Caco-2 (cell line): Measurements from ENCODE around the gene RALGPS1. TPM values are rescaled to one million over a fixed set of nuclear protein-coding genes. Genes with fewer than 3 reads are reported as not detected.
A peak's percentile ranks its signal among the peaks of the same experiment; 100 is the strongest.

ENCODE experiments used
- BruUV-seq: library from RNA; stranded (reverse); fragments of 400-500 nt; replicated peaks from 2 replicates; lab custom pipeline; 2021; lab: Mats Ljungman, UMichigan
- CTCF ChIA-PET: fragments of 300-600 bp; sonication (Branson Sonifier 250); formaldehyde crosslinking; loops from one replicate; lab custom pipeline; 2022; ENCODE audit warnings: antibody characterized with exemption; lab: Charles Lee
- POLR2A ChIA-PET: fragments of 300-600 bp; sonication (Branson Sonifier 250); formaldehyde crosslinking; loops from one replicate; lab custom pipeline; 2022; ENCODE audit warnings: antibody characterized with exemption; lab: Charles Lee
- DNase-seq, 2 experiments: peaks; one replicate each; pipeline versions ENCODE4 v3.0.0 to v3.0.0-alpha.2; 2020 to 2022
- H3K27me3 ChIP-seq: replicated peaks from 2 replicates; pipeline ENCODE4 v1.6.0; 2011; ENCODE audit warnings: low read length; ENCODE audit not compliant: control insufficient read depth, insufficient read depth
- H3K36me3 ChIP-seq: 2 replicates; pipeline ENCODE4 v1.5.1; 2011; ENCODE audit warnings: low read length; ENCODE audit not compliant: control insufficient read depth, insufficient read depth
- H3K4me1 ChIP-seq: fragments of 250-450 bp; sonication (Bioruptor Pico); 2 replicates; pipeline ENCODE4 v1.5.1; 2020; ENCODE audit warnings: mild to moderate bottlenecking
- H3K4me3 ChIP-seq: 2 replicates; pipeline ENCODE4 v1.5.1; 2011; ENCODE audit warnings: low read depth, mild to moderate bottlenecking, control low read depth, low read length
- H3K9me3 ChIP-seq: fragments of 250-450 bp; sonication (Bioruptor Pico); 2 replicates; pipeline ENCODE4 v1.5.1; 2020; ENCODE audit warnings: mild to moderate bottlenecking, moderate library complexity
- H3K27ac Mint-ChIP-seq: one replicate; pipeline ENCODE4 v1.8.0; 2022; ENCODE audit warnings: mixed read lengths; ENCODE audit not compliant: unreplicated experiment
- H3K27me3 Mint-ChIP-seq: one replicate; pipeline ENCODE4 v1.8.0; 2022; ENCODE audit warnings: mixed read lengths; ENCODE audit not compliant: insufficient read depth, unreplicated experiment
- H3K36me3 Mint-ChIP-seq: one replicate; pipeline ENCODE4 v1.8.0; 2022; ENCODE audit warnings: mild to moderate bottlenecking, mixed read lengths; ENCODE audit not compliant: insufficient read depth, unreplicated experiment
- H3K4me1 Mint-ChIP-seq: one replicate; pipeline ENCODE4 v1.8.0; 2022; ENCODE audit warnings: low read depth, mixed read lengths; ENCODE audit not compliant: unreplicated experiment
- H3K4me3 Mint-ChIP-seq: one replicate; pipeline ENCODE4 v1.8.0; 2022; ENCODE audit warnings: mild to moderate bottlenecking, moderate library complexity, mixed read lengths; ENCODE audit not compliant: unreplicated experiment
- H3K9me3 Mint-ChIP-seq: one replicate; pipeline ENCODE4 v1.8.0; 2022; ENCODE audit warnings: mixed read lengths; ENCODE audit not compliant: unreplicated experiment
- CTCF ChIP-seq, 2 experiments: fragments of 200-600 bp in 1 of 2; IDR thresholded peaks; 1 replicate in 1 of 2; 2 replicates in 1 of 2; pipeline versions ENCODE4 v1.5.1 to v1.8.0; 2011 to 2022; ENCODE audit warnings: antibody characterized with exemption in 1 of 2, control low read depth in 1 of 2, inconsistent platforms in 1 of 2, low read depth in 1 of 2, low read length in 1 of 2, mild to moderate bottlenecking in 1 of 2, moderate library complexity in 1 of 2; ENCODE audit not compliant: insufficient read depth in 1 of 2, severe bottlenecking in 1 of 2, unreplicated experiment in 1 of 2
- intact Hi-C: fragments of 100-400 bp; cut with micrococcal nuclease; formaldehyde crosslinking; loops from one replicate; pipeline ENCODE4 v1.10.0; 2022; ENCODE audit not compliant: unreplicated experiment
- total RNA-seq: library from RNA; stranded (reverse); gene quantifications from 2 replicates; pipeline ENCODE4 v1.2.3, GENCODE V29; 2022

RALGPS1 gene
- total RNA-seq, 1 experiment from 2014 or later: 41.5 TPM

- peaks cover 1% of the 10 kb centered on the region; the same call in 1 of the 2 replicates for H3K36me3 ChIP-seq
- H3K4me3 ChIP-seq: no peak overlapping the region
- Mint-ChIP-seq H3K4me3 (no peak overlapping the region), H3K36me3 (peaks cover 6% of the 10 kb centered on the region), H3K4me1 (no peaks in the 10 kb centered on the region), H3K27me3 (no peaks in the 10 kb centered on the region), H3K9me3 (no peaks in the 10 kb centered on the region), H3K27ac (no peak overlapping the region)
- H3K9me3 ChIP-seq: no peaks in the 10 kb centered on the region
- POLR2A ChIA-PET: no interaction called here
- DNase-seq: no peak
- intact Hi-C loops: no loop called here
- H3K27me3 ChIP-seq: no peaks in the 10 kb centered on the region
- no TSS peak for BruUV-seq
- CTCF ChIA-PET: no interaction called here
- no peaks in the 10 kb centered on the region for H3K4me1 ChIP-seq
- TF ChIP-seq CTCF (IDR thresholded peaks at IDR 0.05; ENCODE audit: insufficient read depth in 1 of 2, low read depth in 1 of 2, low read length in 1 of 2, severe bottlenecking in 1 of 2, unreplicated experiment in 1 of 2): no peak
Observed at GRCh38 chr9:127167560-127168326, 253.2 kb downstream of the RALGPS1 start.

- no peak for TF ChIP-seq CTCF (IDR thresholded peaks at IDR 0.05; ENCODE audit: insufficient read depth in 1 of 2, low read depth in 1 of 2, low read length in 1 of 2, severe bottlenecking in 1 of 2, unreplicated experiment in 1 of 2)
- no peak overlapping the region for H3K4me3 Mint-ChIP-seq
Observed at GRCh38 chr9:127168756-127169574, 254.4 kb downstream of the RALGPS1 start.

GRCh38 chr9:127169575-127169883 lies 254.9 kb downstream of the RALGPS1 start:
- intact Hi-C loops: no loop called here
- ChIA-PET CTCF (no interaction called here), POLR2A (no interaction called here)
- no peaks in the 10 kb centered on the region for H3K9me3 Mint-ChIP-seq
- no peak for TF ChIP-seq CTCF (IDR thresholded peaks at IDR 0.05; ENCODE audit: insufficient read depth in 1 of 2, low read depth in 1 of 2, low read length in 1 of 2, severe bottlenecking in 1 of 2, unreplicated experiment in 1 of 2)
- DNase-seq: no peak
- H3K4me1 Mint-ChIP-seq: no peaks in the 10 kb centered on the region
- Histone ChIP-seq H3K4me1 (no peaks in the 10 kb centered on the region), H3K36me3 (peaks cover 1% of the 10 kb centered on the region; the same call in 1 of the 2 replicates), H3K9me3 (no peaks in the 10 kb centered on the region), H3K27me3 (no peaks in the 10 kb centered on the region), H3K4me3 (no peak overlapping the region)
- no peaks in the 10 kb centered on the region for H3K27me3 Mint-ChIP-seq
- no peak overlapping the region for H3K27ac Mint-ChIP-seq
- H3K36me3 Mint-ChIP-seq: peaks cover 18% of the 10 kb centered on the region
- no TSS peak for BruUV-seq
- no peak overlapping the region for H3K4me3 Mint-ChIP-seq

More at GRCh38 chr9:127168756-127169574, 254.4 kb downstream of the RALGPS1 start:
- DNase-seq: peak in 1 of 2 experiments; percentile 17
- CTCF ChIA-PET: no interaction called here
- Mint-ChIP-seq H3K36me3 (peaks cover 13% of the 10 kb centered on the region), H3K4me1 (no peaks in the 10 kb centered on the region), H3K27ac (no peak overlapping the region), H3K9me3 (no peaks in the 10 kb centered on the region), H3K27me3 (no peaks in the 10 kb centered on the region)
- Histone ChIP-seq H3K4me1 (no peaks in the 10 kb centered on the region), H3K27me3 (no peaks in the 10 kb centered on the region), H3K36me3 (peaks cover 1% of the 10 kb centered on the region; the same call in 1 of the 2 replicates), H3K9me3 (no peaks in the 10 kb centered on the region), H3K4me3 (no peak overlapping the region)
- BruUV-seq: no TSS peak
- POLR2A ChIA-PET: no interaction called here
- intact Hi-C loops: no loop called here
